Measurements from ENCODE around the gene GABARAP.

GABARAP gene

DNA sequence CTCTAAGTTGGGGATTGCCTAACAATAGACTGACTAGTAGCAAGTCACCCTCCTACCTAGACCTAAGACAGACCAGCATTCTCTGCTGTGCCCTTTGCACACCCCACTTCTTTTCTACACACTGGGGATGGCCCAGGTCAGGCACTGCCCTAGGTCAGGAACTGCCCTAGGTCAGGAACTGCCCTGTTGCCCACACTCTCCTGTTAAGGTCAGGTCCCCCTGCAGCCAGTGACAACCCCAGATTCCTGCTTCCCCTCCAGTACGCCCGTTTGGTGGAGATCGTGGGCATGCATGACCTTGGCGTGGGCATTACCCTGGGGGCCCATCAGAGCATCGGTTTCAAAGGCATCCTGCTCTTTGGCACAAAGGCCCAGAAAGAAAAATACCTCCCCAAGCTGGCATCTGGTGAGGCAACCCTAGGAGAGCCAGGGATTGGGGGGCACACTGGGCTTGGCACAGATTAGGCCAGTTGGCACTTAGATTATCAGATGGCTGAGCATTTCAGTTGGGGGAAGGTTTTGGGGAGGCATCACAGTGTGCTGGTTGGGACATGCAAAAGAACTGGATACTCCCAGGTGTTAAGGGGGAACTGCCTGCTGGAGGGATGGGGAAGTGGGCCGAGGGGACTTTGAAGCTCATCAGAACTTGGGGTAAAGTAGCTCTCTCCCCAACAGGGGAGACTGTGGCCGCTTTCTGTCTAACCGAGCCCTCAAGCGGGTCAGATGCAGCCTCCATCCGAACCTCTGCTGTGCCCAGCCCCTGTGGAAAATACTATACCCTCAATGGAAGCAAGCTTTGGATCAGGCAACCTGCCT, 20.8 kb downstream of the GABARAP start:
- DNase-seq, result no peak

- peak; percentile 65 for DNase-seq
Observed at GRCh38 chr17:7220593-7221277, 21.5 kb downstream of the GABARAP start.

DNA sequence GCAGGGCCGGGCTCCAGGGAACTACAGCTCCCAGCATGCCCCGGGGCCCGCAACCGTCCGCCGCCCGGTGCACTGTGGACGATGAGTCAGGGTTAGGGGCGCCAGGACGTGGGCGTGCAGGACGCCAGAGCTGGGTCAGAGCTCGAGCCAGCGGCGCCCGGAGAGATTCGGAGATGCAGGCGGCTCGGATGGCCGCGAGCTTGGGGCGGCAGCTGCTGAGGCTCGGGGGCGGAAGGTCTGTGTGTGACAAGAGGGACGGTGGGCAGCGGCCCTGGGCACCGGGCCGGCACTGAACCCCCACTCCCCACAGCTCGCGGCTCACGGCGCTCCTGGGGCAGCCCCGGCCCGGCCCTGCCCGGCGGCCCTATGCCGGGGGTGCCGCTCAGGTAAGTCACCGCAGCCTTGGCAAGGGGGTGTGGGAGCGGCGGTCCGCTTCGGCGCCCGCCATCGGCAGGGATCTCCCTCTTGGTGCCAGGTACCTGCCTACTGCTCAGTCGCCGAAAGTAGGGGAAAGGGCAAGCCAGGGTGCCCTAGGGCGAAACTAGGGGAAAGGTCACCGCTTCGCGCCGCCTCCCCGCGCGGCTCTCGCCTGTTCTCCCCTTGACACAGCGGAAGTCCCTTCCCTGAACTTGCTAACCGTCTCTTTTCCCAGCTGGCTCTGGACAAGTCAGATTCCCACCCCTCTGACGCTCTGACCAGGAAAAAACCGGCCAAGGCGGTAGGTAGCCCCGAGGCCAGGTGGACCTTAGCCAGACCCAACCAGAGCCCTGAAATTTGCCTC, 22.2 kb downstream of the GABARAP start, which contains the start of the genes ACADVL and DLG4:
ACADVL (plus strand) TSS at position 127 of the 781 bp plus-strand sequence; CDS start at position 174, 47 bp downstream.
DLG4 (minus strand) TSS at position 25 of the 781 bp plus-strand sequence.
- peak; percentile 80 for DNase-seq

- DNase-seq, result no peak
Observed at GRCh38 chr17:7219229-7219811, 22.9 kb downstream of the GABARAP start.

DNA sequence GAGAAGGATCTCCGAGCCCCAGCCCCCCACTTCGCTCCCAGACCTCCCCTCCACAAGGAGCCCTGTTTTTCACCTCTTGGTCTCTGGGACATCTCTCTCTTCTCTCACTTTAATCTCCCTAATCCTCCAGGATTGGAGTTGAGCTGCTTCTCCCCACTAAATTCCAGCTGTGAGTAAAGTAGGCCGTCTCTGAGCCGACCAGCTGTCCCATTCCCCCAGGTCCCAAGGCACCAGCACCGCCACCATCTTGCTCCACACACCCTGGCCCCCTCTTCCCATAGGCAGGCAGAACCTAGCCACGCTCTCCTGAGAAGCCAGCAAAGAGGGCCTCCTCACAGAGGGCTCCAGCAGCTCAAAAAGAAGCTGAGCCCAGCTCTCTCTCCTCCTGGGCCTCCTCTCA, 23.5 kb downstream of the GABARAP start:
- no peak for DNase-seq

DNA sequence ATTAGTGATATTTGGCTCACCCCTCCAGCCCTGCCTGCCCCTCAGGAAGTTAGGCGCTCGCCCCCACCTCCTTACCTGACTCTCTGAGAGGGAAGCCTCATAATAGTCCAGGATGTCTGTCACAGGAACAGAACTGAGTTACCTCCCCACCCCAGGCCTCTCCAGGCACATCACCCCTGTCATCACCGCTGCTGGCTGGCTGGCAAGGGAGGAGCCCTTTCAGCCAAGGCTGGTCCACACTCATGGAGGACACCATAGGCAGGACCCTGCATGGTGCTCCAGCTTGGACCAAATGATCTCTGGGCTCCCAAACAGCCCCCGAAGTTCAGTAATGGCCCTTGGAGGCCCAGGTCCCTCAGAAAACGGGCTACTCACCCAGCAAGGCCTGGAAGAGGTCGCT, 24.1 kb downstream of the GABARAP start:
- DNase-seq, result no peak

DNA sequence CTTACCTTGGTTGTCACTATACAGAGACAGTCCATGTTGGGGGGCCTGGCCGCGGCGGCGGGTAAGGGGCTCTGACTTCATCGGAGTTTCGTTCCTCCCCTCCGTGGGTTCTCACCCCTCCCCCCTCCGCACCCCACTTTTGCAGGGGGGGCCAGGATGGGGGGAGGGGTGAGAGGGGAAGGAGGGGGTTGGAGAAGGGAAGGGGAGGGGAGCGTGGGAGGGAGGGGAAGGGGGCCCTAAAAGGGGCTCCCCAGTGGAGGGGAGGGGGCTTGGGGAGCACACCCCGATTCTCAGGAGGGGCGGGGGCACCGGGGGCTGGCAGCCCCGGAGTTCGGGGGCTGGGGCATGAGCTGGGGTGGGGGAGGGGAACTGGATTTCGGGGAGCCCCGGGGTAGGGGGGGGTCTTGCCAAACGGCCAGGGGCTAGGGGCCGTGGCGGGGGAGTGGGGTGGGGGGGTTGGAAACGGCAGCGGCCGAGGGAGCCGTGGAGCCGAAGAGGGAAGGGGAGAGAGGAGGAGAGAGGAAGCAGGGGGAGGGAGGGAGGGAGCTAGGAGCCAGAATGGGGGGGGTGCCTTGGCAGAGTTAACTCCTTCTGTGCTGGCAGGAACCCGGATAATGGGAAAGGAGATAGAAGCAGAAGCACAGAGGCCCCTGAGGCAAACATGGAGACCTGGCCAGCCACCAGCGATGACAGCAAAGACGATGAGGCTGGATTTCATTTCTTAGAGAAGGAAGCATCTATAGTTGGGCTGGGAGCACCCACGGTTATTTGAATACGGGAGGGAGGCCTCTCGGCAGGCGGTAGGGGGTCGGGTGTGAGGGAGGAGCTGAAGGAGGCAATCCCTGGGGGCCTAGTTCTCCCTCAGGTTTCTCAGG, 24.9 kb downstream of the GABARAP start:
- DNase-seq, result no peak

- no peak for DNase-seq
Observed at GRCh38 chr17:7216242-7217112, 25.8 kb downstream of the GABARAP start.

DNA sequence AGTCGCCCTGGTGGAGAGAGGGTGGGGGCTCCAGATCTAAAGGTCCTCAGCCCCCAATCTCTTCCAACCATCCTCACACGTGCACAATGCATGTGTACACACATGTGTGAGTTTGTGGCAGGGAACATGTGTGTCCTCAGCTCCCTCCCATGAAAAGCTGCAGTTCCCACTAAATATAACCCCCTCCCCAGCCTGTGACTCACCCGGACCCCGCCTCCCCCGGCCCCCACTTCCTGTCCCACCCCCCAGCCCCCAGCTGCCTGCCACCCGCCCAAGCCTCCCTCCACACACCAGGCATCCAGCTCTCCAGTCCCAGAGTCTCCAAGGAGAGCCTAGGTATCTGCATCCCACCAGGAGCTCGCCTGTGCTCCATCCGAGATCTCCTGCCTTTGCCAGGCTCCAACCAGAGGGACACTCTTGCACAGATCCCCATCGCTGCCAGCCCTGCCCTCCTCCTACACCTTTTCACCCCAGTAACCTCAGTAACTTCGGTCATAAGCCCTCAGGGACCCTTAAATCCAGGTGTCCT, 26.5 kb downstream of the GABARAP start:
- no peak for DNase-seq

DNA sequence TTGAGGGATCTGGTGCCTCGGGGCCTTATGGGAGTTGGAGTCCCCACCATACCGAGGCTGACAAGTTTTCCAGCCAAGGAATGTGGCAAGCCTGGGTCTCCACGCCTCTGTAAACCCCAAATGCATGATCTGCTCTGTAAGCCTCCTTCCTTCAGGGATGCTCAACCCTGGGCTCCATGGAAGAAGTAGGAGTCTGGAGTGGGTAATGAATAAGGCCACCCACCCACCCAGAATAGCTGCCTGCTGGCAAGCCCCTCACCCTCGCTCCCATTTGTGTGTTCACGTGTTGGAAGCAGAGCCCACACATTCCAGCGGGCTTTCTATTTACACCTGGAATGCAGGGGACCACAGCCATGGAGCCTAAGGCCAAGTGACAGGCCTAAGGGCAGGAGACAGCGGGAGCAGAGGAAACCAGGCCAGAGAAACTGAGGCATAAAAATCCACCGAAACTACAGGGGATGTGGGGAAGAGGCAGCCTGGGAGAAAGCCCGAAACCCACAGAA, 27.1 kb downstream of the GABARAP start:
- no peak for DNase-seq

DNA sequence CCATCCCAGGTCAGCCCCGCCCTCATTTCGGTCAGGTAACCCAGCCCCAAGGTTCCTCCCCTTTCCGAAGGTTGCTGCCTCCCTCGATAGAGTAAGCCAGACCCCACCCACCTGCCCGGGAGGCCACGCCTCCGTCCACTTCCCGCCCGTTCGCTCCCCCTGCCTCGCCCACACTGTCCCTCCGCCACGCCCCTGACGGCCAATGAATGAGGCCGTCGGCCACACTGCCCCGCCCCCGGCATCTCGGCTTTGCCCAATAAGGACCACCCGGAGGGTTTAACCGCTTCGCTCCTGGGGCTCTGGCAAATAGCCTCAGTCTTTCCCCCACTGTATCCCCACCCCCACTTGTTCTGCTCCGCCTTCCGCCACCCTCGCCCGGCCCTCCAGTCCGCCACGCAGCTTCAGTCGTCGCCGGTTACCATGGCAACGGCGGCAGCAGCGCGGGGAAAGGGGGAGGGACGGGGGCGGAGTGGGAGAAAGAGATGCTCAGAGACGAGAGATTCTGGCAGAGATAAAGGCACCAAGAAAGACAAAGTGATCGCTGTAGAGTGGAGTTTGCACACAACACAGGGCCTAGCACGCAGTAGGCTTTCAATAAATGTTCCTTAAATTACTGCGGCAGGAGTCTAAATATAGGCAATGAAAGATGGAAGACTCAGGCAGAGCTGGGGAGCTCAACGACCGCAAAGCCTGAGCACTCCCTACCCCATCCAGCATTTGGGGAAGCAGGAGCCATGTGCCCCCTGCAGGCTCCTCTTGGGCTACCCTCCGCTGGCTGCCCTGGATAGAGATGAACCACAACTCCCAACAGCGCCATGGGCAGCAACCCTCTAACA, 27.7 kb downstream of the GABARAP start:
- peak; percentile 99 for DNase-seq

- DNase-seq, result no peak
Observed at GRCh38 chr17:7213895-7214299, 28.4 kb downstream of the GABARAP start.

GRCh38 chr17:7211491-7212273, 30.6 kb downstream of the GABARAP start:
- DNase-seq, result no peak

- no peak for DNase-seq
Observed at GRCh38 chr17:7208754-7209460, 33.3 kb downstream of the GABARAP start.

GRCh38 chr17:7208027-7208571, 34.1 kb downstream of the GABARAP start:
- DNase-seq, result no peak

DNA sequence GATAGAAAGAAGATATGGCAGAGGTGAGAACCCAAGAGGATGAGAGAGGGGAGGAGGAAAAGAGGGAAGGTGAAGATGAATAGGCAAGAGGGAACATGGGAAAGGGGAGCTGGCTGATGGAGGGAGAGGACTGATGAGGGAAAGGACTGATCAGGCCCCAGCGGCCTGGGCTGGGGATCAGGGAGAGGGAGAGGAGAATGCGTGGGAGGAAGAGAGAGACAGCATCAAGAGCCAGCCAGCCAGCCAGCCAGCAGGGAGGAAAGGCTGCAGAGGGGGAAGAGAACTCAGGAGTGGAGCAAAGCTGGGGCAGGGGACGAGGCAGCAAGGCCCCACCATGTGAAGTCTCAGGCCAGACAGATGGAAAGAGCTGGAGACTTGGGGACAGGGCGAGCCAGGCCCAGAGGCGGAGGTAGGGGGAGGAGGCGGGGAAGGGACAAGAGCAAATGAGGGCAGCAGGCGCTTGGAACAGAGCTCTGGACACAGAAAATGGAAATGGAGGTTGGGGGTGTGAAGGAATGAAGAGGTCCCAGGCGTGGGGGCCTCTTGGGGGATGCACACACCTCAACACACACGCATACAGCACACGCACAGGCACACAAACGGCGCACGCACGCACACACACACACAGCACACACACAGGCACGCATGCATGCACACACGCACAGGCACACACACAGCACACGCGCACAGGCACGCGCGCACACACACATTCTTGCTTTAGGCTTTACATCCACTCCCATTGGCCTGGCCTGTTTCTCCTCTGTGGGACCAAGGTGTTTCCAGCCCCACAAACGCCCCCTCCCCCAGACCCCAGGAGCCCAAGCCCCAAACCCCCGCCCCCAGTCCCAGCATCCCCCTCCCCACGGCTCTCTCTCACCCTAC, 34.9 kb downstream of the GABARAP start:
- no peak for DNase-seq

- no peak for DNase-seq
Observed at GRCh38 chr17:7205561-7205960, 36.7 kb downstream of the GABARAP start.

Data from activated naive CD4-positive, alpha-beta T cell treated with Interleukin-2 at 50 U/mL for 16 hours (primary cell).